HUDEP-2 (cell line): ENCODE results near the gene HYAL3.
"Not testable (repeated sequence)": the region's sequence is repeated elsewhere in the genome, so short reads cannot be mapped to it uniquely, and the experiment has no call there.

ENCODE experiments used
- DNase-seq, 76 experiments: peaks; one replicate each; lab custom pipeline; 2025; ENCODE audit not compliant: unreplicated experiment in 76 of 76; lab: John Stamatoyannopoulos, UW

Gene HYAL3

DNA sequence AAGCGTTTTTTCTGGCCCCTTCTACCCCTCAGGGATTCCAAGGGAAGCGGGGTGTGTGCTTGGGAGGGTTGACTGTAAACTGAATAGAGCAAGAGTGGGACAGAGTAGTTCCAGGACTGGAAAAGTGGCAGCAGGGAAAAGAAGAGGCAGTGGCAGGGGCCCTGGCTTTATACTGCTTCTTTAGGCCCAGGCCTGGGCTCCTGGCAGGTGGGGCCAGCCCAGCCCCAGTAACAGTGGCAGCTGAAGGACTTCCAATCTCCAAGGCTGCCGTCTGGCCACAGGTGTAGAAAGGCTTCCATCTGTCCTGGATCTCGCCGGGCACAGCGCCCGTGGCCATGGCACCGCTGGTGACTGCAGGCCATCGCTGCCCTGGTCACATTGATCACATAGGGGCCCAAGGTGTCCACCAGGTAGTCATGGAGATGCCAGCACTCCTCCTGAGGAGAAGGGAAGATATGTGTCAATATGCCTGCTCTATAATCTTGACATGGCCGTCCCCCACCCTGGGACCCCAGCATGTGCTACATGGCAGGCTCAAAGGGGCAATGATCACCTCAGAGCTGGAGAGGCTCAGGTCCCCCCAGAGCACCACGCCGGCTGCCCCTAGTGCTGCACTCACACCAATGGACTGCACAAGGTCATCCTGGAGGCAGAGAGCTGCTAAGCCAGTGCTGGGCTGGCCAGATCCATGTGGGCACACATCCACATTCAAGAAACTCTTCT is 6.0 kb downstream of the HYAL3 start:
- no peak for DNase-seq

DNA sequence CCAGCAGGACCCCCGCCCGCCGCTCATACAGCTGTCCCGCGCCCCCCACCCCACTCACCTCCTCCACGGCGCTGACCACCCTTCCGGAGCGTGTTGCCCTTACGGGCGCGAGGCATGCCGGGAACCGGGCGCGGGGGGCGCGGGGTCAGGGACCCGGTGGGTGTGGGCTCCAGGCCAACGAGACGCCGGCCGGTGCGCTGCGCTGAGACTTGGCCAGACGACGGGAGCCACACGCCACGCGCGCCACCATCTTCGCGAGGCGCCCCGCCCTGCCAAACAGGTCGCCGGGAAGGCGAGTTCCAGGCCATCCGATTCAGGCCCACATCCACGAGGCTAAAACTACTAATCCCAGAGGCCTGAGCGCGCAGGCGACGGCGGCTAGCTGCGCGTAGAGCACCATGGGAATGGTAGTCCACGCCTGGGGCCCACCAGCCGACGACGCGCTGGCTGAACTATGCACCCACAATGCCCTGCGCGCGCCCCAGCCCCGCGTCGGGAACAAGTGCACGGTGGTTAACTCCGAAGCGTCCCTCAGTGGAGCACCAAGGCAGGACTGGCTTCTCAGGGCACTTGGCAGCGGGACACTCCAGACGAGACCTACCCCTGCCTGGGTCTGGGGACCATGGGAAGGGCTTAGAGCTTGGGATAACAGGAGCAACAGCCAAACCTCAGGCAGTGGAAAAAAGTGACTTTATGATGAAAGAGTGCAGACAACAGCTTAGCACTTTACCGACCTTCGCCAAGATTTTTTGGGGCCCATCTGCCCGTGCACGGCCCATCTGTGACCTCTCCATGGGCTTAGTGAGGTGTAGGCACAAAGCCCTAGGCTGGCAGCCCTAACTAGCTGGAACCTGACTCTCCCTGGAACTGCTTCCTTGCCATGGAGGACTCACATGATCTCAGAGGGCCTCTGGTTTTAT is 6.8 kb downstream of the HYAL3 start, which contains the start of gene IFRD2:
IFRD2 (minus strand) TSS at position 271 of the 920 bp plus-strand sequence; CDS start at position 116, 155 bp downstream.
- DNase-seq = peak in 75 of 76 experiments; percentile 61 to 97 (median 94)

DNA sequence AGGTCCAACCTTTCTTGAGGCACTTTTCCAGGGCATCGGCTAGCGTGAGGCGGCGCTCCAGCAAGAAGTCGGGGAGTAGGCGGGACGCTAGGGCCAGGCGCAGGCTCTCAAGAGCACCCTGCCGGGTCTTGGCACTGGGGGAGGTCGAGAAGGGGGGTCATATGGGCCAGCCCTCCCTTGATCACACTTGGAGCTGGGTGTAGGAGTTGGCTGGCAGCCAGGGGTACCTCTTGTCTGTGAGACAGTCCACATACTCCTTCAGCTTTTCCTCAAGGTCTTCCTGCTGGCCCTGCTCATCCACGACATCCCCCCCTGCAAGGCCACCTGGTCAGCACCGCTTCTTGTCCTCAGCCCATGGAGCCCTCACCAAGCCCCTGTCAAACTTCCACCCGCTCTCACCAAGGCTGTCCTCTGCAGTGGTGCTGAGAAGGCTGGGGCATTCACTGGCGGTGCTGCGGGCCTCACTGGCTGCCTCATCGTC is 9.0 kb downstream of the HYAL3 start:
- DNase-seq = peak in 1 of 76 experiments; percentile 18

DNA sequence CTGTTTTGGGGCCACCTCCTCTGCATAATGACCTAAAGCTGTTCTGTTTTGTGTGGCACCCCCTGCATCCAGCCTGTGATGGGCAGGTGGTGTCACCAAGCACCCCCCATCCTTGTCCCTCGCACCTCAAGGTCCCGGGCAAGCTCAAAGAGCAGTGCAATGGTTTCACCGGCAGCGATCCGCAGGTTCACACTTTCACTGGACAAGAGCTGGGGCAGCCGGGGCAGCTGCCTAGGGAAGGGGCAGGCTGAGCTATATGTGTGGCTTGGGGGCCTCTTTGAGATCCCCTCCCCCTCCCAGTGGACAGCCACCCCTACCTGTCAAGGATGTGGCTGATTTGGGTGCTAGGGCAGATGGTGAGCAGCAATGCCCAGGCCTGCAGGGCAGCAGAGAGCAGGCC is 10.1 kb downstream of the HYAL3 start:
- DNase-seq = no peak

DNA sequence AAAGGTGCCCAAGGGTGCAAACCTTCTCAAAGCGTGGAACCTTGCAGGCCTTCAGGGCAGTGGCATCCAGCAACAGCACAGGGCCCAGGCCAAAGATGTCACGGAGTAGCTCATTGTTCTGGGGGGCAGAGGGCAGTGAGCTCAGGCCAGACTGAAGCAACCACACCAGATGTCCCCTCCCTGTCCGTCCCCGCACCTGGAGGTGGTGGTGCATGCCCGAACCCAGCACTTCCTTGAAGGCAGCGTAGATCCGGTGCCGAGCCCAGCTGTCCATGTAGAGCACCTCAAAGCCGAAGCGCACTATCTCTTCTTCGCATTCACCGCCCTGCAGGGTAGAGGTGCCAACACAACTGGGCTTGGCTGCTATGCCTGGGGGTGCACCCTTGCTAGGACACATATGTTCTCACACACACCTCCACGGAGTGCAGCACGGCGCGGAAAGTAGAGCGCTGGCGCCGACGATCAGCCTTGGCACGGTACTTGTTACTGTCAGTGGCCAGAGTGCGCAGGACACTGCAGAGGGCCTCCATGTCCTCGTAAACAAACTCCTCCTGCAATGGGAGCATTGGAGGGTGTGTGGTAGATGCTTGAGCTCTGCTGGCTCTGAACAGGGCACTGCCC is 10.7 kb downstream of the HYAL3 start:
- DNase-seq = no peak

DNA sequence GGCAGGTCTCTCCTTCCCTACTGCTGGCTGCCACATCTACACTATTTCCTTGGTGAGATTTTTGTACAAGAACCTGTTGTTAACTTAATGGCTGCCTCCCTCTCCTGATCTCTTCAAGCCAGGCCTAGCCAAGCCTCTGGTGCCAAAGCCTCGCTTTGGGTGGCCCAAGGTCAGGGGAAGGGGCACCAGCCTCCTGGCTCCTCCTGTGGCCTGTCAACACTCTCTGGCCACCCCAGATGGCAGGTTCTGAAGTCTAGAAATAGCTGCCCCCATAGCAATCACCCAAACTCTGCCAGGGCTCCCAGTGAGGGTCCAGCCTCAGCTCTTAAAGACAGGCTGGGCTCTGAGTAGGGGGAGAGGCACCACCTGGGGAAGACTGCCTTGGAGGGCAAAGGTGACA is 11.9 kb downstream of the HYAL3 start:
- DNase-seq = no peak

DNA sequence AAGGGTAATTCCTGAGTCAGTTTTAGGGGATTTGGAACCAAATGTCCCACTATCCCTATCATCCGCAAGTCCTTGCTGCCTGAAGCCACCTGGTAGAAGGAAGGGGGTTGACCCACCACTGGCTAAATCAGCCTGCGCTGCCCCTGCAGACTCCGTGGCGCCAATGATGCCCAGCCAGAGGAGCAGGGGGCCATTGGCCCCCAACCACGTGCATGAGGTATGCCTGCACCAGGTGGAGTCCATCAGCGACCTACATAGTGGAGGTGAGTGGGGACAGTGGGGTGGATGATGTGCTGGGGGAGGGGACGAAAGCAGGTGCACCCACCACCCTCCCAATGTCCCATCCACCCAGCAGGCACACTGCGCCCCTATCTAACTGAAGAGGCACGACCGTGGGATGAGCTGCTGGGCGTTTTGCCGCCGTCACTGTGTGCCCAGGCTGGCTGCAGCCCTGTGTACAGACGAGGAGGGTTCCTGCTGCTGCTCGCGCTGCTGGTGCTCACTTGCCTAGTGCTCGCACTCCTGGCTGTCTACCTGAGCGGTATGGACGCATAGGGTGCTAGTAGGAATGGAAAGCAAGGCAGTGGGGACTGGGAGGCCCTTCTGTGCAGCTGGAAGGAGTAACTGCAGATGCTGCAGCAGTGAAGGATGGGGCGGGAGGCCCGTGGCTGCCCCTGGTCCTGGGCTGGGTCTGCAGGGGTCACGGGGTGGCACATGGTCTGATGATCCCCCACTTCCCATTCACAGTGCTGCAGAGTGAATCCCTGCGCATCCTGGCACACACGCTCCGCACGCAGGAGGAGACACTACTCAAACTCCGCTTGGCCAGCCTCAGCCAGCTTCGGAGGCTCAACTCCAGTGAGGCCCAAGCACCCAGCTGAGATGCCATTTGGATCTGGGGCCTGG is 12.6 kb downstream of the HYAL3 start:
- no peak for DNase-seq

DNA sequence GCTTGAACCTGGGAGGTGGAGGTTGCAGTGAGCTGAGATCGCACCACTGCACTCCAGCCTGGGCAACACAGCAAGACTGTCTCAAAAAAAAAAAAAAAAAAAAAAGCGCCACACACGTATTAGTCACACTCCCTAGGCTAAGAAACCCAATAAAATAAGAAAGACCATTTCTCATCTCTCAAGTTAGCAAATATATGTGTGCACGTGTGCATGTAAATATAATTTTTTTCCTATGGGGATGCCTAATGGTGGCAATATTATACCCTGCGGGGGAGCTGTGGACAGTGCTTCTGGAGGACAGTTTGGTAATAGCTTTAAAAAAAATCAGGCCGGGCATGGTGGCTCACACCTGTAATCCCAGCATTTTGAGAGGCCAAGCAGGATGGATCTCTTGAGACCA is 15.1 kb downstream of the HYAL3 start:
- DNase-seq = not testable (repeated sequence)

DNA sequence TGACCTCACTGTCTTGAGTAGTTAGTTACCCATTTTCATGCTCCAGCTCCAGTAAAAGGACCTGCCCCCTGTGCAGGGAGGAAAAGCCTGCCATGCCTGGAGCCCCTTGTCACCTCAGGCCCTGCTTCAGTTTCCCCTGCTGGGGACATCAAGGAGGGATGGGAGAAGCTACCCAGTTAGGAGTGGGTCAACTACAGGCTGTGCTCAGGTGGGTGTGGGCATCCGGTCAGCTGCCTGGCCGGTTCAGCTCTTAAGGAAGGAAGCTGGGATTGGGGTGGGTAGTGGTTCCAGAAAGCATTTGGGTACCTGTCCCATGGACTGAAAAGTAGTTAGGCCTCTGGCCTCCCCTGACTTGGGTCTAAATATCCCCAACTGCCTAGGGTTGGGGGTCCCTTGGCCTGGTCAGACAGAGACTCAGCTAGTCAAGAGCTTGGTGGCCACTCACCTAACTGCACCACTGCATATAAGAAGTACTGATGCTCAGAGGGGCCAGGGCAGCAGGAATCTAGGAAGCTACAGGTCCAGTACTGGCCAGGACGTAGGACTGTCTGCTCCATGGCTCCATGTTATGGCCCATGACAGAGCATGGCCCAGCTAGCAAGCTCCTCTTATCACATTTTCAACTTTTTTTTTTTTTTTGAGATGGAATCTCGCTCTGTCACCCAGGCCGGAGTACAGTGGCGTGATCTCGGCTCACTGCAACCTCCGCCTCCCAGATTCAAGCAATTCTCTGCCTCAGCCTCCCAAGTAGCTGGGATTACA is 19.8 kb downstream of the HYAL3 start:
- no peak for DNase-seq

DNA sequence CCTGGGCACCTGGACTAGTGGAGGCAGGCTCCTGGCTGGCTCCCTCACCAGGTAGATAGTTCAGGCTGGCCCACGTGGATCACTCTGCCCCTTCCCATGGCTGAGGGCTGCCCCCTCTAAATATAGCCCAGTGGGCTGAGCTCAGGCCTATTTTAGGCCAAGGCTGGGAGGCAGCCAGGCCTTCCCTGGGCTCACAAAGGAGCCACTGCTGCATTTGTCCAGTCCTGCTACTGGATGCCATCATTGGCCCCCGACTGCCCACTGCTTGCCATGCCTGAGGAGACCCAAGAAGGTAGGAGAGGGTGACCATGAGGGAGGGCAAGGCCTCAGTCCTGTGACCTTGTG is 20.4 kb downstream of the HYAL3 start, which contains the start of gene LSMEM2:
LSMEM2 (plus strand) TSS at position 208 of the 345 bp plus-strand sequence; CDS start at position 235, 27 bp downstream.
- no peak for DNase-seq

DNA sequence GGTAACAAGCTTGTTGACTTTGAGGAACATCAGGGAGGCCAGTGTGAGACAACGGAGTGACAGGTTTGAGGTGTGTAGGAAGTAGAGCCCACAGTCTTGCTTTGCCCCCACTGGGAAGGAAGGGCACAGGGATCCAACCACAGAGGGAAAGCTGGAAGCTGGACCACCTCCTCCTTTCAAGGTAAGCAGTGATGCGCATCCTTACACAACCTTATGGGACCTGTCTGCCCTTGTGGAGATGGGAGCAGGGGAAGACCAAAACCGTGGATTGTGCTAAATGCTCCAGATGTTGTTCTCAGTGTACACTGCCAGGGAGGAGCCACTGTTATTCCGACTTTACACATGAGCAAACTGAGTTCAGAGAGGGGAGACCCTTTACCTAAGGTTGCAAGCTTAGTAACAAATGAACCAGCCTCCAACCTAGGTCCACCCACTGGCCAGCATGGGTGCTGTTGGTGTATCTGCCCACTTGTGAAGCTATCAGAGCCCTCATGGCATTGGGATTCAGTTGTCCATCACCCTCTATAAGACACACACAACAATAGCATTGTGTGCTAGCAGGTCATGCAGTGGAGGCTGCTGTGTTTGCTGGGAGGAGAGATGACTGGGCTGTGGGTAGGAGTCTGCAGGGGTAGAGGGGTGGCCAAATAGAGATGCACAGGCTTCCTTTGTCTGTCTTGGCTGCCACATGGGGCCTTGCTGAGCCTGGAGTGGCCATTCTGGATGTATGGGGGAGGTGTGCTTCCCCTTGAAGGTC is 20.9 kb downstream of the HYAL3 start:
- DNase-seq = no peak

DNA sequence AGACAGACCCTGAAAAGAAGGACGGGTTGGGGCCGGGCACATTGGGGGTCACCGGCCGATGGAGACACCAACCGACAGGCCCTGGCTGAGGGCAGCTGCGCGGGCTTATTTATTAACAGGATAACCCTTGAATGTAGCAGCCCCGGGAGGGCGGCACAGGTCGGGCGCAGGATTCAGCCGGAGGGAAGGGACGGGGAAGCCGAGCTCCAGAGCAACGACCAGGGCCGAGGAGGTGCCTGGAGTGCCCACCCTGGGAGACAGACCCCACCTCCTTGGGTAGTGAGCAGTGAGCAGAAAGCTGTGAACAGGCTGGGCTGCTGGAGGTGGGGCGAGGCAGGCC is 22.5 kb downstream of the HYAL3 start:
- no peak for DNase-seq

DNA sequence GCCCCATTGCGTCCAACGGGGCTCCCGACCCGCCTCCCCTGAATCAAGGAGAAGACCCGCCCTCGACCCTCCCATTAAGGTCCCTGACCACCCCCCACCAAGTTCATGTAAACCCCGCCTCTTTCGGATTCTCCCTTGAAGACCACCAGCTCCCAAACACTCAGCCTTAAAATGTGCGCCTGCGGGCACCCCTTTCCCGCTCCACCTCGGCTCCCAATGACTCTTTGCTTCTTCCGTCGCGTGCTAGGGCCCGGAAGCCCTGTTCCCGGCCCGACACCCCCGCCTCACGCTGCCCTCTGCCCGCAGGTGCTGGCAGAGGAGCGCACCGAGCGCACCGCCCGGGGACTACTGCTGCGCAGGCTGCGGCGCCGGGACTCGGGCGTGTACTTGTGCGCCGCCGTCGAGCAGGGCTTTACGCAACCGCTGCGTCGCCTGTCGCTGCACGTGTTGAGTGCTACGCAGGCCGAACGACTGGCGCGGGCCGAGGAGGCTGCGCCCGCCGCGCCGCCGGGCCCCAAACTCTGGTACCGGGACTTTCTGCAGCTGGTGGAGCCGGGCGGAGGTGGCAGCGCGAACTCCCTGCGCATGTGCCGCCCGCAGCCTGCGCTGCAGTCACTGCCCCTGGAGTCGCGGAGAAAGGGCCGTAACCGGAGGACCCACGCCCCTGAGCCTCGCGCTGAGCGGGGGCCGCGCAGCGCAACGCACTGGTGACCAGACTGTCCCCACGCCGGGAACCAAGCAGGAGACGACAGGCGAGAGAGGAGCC is 23.0 kb downstream of the HYAL3 start:
- no peak for DNase-seq

DNA sequence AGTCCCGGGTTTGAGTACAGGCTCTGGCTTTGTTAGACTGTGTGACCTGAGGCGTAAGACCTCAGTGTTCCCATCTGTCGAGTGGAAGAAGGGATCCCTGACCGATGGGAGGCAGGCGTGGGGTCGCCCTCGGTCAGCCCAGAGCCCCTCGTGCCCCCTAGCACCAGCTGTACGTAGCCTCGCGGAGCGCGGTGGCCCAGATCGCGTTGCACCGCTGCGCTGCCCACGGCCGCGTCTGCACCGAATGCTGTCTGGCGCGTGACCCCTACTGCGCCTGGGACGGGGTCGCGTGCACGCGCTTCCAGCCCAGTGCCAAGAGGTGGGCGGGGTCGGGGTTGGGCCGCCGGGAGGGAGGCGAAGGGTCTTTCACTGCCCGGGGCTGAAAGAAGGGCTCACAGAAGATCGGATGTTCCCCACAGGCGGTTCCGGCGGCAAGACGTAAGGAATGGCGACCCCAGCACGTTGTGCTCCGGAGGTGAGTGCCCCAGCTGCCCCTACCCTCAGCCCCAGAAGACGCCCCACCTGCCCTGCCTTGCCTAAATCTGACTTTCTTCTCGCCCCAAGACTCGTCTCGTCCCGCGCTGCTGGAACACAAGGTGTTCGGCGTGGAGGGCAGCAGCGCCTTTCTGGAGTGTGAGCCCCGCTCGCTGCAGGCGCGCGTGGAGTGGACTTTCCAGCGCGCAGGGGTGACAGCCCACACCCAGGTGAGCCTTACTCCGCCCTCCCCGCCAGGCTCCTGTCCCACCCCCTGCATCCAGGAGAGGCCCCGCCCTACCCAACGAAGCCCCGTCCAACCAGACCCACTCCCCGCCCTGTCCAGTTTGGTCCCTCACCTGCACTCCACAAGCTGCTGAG is 23.8 kb downstream of the HYAL3 start:
- DNase-seq = no peak

DNA sequence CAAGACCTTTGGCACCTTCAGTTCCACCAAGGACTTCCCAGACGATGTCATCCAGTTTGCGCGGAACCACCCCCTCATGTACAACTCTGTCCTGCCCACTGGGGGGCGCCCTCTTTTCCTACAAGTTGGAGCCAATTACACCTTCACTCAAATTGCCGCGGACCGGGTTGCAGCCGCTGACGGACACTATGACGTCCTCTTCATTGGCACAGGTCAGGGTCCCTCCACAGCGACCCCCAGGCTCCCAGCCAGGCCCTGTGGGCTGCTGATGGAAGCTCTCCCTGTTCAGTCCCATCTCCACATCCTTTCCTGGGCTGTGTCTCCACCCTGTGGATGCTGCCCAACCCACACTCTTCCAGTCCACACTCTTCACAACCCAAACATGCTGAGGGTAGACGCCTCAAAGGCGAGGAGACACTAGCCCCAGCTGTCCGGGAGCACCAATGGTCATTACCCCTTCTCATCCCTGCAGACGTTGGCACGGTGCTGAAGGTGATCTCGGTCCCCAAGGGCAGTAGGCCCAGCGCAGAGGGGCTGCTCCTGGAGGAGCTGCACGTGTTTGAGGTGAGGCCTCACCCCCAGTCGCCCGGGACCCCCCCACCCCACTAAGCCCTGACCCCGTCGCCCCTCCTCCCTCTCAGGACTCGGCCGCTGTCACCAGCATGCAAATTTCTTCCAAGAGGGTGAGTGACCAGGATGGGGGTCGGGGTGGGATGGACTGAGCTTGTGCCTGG is 24.7 kb downstream of the HYAL3 start:
- DNase-seq = peak in 48 of 76 experiments; percentile 3 to 53 (median 32)

DNA sequence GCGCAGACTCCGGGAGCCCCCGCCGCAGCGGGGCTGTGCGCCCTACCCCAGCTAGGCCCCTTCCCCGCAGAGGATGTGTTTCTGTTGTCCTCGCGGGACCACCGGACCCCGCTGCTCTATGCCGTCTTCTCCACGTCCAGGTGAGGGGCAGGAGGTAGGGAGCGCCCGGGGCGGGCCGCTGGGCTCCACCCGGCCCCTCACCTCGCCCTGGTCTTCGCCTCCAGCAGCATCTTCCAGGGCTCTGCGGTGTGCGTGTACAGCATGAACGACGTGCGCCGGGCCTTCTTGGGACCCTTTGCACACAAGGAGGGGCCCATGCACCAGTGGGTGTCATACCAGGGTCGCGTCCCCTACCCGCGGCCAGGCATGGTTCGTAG is 25.5 kb downstream of the HYAL3 start:
- DNase-seq = no peak
